PFSK-1 (cell line): ENCODE results near the gene BAZ2B.

Source experiments
- FOXP2 ChIP-seq: optimal IDR thresholded peaks from 2 replicates; pipeline ENCODE3; 2011; ENCODE audit warnings: borderline replicate concordance, control low read depth, inconsistent platforms; ENCODE audit not compliant: insufficient read depth; ENCODE audit errors: extremely low read length, extremely low read depth
- POLR2AphosphoS5 ChIP-seq: IDR thresholded peaks from 2 replicates; pipeline ENCODE4 v1.6.1; 2012; ENCODE audit warnings: low read depth, mild to moderate bottlenecking, control low read depth, low read length, moderate library complexity
- SIN3A ChIP-seq: IDR thresholded peaks from 2 replicates; pipeline ENCODE4 v1.6.1; 2012; ENCODE audit warnings: mild to moderate bottlenecking, low read length, moderate library complexity, borderline replicate concordance; ENCODE audit not compliant: insufficient read depth
- TAF1 ChIP-seq: IDR thresholded peaks from 2 replicates; pipeline ENCODE4 v1.6.1; 2012; ENCODE audit warnings: low read length, control low read depth, borderline replicate concordance; ENCODE audit not compliant: insufficient read depth

GRCh38 chr2:159608108-159608507 is 8.2 kb downstream of the BAZ2B start:
- TF ChIP-seq SIN3A: no peak
- TF ChIP-seq POLR2AphosphoS5: no peak
- no peak for TF ChIP-seq FOXP2
- no peak for TF ChIP-seq TAF1
